Stomach (tissue), 4 donors: ENCODE results near the gene OXT.

Experiments used
- POLR2A ChIP-seq, 4 donors: fragments of 450-650 bp; IDR thresholded peaks; one replicate each; pipeline ENCODE4 v1.6.1; 2016; ENCODE audit warnings: antibody characterized with exemption in 4 of 4, control low read depth in 2 of 4, mild to moderate bottlenecking in 1 of 4, moderate library complexity in 1 of 4
- POLR2AphosphoS5 ChIP-seq, 3 donors: sonication (generic); formaldehyde crosslinking; IDR thresholded peaks; one replicate each; pipeline ENCODE4 v1.6.1; 2016; ENCODE audit warnings: antibody characterized with exemption in 3 of 3
- TF ChIP-seq, protein P1 (sequence below), 7 experiments: fragments of 450-650 bp in 4 of 7; fragments of 200-600 bp in 3 of 7; sonication (generic) in 3 of 7; IDR thresholded peaks; one replicate each; pipeline ENCODE4 v1.5.1; 2016 to 2019; ENCODE audit warnings: antibody characterized with exemption in 7 of 7, control low read depth in 2 of 7, mild to moderate bottlenecking in 1 of 7

DNA sequence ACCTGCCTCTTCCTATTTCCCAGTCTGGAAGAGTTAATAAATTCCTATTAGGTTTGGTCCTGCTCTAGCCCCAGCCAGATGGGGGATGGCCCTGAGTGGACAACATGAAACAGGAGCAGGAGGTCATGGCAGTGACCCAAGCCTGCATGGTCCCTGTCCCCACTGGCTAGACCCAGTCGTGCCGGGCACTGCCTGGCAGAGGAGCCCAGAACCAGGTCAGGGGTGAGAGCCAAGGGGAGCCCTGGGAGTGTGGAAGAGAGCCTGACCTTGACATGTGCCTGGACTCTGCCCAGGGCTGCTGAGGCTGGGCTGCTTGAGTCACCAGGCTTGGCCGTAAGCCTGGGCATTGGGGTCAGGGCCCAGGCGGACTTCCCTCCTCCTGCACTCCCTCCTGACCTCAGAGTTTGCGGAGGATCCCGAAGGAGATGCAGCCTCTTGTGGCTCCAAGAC, 9.5 kb downstream of the OXT start:
- TF ChIP-seq POLR2A (IDR thresholded peaks at IDR 0.05) = no peak
- no peak for TF ChIP-seq POLR2AphosphoS5 (IDR thresholded peaks at IDR 0.05)
- TF ChIP-seq, protein P1, sequence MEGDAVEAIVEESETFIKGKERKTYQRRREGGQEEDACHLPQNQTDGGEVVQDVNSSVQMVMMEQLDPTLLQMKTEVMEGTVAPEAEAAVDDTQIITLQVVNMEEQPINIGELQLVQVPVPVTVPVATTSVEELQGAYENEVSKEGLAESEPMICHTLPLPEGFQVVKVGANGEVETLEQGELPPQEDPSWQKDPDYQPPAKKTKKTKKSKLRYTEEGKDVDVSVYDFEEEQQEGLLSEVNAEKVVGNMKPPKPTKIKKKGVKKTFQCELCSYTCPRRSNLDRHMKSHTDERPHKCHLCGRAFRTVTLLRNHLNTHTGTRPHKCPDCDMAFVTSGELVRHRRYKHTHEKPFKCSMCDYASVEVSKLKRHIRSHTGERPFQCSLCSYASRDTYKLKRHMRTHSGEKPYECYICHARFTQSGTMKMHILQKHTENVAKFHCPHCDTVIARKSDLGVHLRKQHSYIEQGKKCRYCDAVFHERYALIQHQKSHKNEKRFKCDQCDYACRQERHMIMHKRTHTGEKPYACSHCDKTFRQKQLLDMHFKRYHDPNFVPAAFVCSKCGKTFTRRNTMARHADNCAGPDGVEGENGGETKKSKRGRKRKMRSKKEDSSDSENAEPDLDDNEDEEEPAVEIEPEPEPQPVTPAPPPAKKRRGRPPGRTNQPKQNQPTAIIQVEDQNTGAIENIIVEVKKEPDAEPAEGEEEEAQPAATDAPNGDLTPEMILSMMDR (IDR thresholded peaks at IDR 0.05) = no peak
